Endothelial cell of umbilical vein (primary cell): Measurements from ENCODE around the gene UBE2E1.

Source experiments
- CTCF ChIP-seq, 2 donors: IDR thresholded peaks; 1 replicate in 1 of 2; 2 replicates in 1 of 2; pipeline ENCODE4 v1.5.1; 2011; ENCODE audit warnings: low read length in 2 of 2, mild to moderate bottlenecking in 2 of 2, moderate library complexity in 2 of 2, control low read depth in 1 of 2, inconsistent platforms in 1 of 2, low read depth in 1 of 2; ENCODE audit not compliant: insufficient read depth in 1 of 2; ENCODE audit errors: extremely low read depth in 1 of 2
- EZH2 ChIP-seq: IDR thresholded peaks from 2 replicates; pipeline ENCODE4 v1.6.1; 2012; ENCODE audit warnings: borderline replicate concordance, low read depth, mild to moderate bottlenecking, moderate library complexity, low read length, inconsistent platforms; ENCODE audit not compliant: severe bottlenecking
- FOS ChIP-seq: IDR thresholded peaks from 2 replicates; pipeline ENCODE4 v1.6.1; 2011; ENCODE audit warnings: mild to moderate bottlenecking, low read length, moderate library complexity, borderline replicate concordance; ENCODE audit not compliant: insufficient read depth
- MAX ChIP-seq: IDR thresholded peaks from 2 replicates; pipeline ENCODE4 v1.6.1; 2011; ENCODE audit not compliant: insufficient read depth, insufficient read length
- MYC ChIP-seq: IDR thresholded peaks from one replicate; pipeline ENCODE4 v1.6.1; 2011; ENCODE audit warnings: mild to moderate bottlenecking, low read depth, low read length
- POLR2A ChIP-seq: IDR thresholded peaks from 2 replicates; pipeline ENCODE4 v1.6.1; 2012; ENCODE audit warnings: low read depth, mild to moderate bottlenecking, control low read depth, low read length
- POLR2AphosphoS5 ChIP-seq: IDR thresholded peaks from 2 replicates; pipeline ENCODE4 v1.6.1; 2012; ENCODE audit warnings: low read depth, mild to moderate bottlenecking, control low read depth, low read length, moderate library complexity; ENCODE audit not compliant: insufficient read depth

- no peak for TF ChIP-seq EZH2
- peak; percentile 67 for TF ChIP-seq POLR2A
- TF ChIP-seq POLR2AphosphoS5 = peak; percentile 76
- TF ChIP-seq CTCF (IDR thresholded peaks at IDR 0.05; ENCODE audit: extremely low read depth in 1 of 2, insufficient read depth in 1 of 2, low read depth in 1 of 2, low read length in 2 of 2) = no peak
- TF ChIP-seq MAX = no peak
- TF ChIP-seq FOS = no peak
- no peak for TF ChIP-seq MYC
Measured at GRCh38 chr3:23921052-23921511, 115.3 kb downstream of the UBE2E1 start.
